ENCODE results near the gene ABCC8.

GRCh38 chr11:17477084-17477333 is 364 bp upstream of the ABCC8 start:
- TF ChIP-seq EZH2 (IDR thresholded peaks at IDR 0.05; ENCODE audit: borderline replicate concordance, low read length), result no peak
- TF ChIP-seq CTCF (IDR thresholded peaks at IDR 0.05; ENCODE audit: low read length), result no peak

Data from OCI-LY1 (cell line).